Measurements from ENCODE around the gene SLC1A4.
"Not testable (repeated sequence)": the region's sequence is repeated elsewhere in the genome, so short reads cannot be mapped to it uniquely, and the experiment has no call there.

The SLC1A4 gene

GRCh38 chr2:64989126-64989981 is at the start of gene SLC1A4:
TSS of gene SLC1A4 (plus strand) at chr2:64989399. CDS start at chr2:64989644, 245 bp downstream.
- DNase-seq = peak; percentile 75

GRCh38 chr2:64941143-64941542 is 48.1 kb upstream of the SLC1A4 start:
- no peak for DNase-seq

- DNase-seq = no peak
Measured at GRCh38 chr2:64941801-64942200, 47.4 kb upstream of the SLC1A4 start.

- no peak for DNase-seq
Measured at GRCh38 chr2:64942693-64943092, 46.5 kb upstream of the SLC1A4 start.

GRCh38 chr2:64943387-64944150 is 45.6 kb upstream of the SLC1A4 start:
- no peak for DNase-seq

GRCh38 chr2:64944484-64944883 is 44.7 kb upstream of the SLC1A4 start:
- DNase-seq = no peak

GRCh38 chr2:64945973-64946768 is 43.0 kb upstream of the SLC1A4 start:
- DNase-seq = no peak

GRCh38 chr2:64946769-64947247 is 42.4 kb upstream of the SLC1A4 start:
- no peak for DNase-seq

- no peak for DNase-seq
Measured at GRCh38 chr2:64947885-64948284, 41.3 kb upstream of the SLC1A4 start.

GRCh38 chr2:64950226-64951160 is 38.7 kb upstream of the SLC1A4 start:
- no peak for DNase-seq

GRCh38 chr2:64951306-64951953 is 37.8 kb upstream of the SLC1A4 start:
- DNase-seq = no peak

- DNase-seq = no peak
Measured at GRCh38 chr2:64952096-64952495, 37.1 kb upstream of the SLC1A4 start.

- no peak for DNase-seq
Measured at GRCh38 chr2:64952511-64953482, 36.4 kb upstream of the SLC1A4 start.

- no peak for DNase-seq
Measured at GRCh38 chr2:64955467-64955866, 33.7 kb upstream of the SLC1A4 start.

- DNase-seq = no peak
Measured at GRCh38 chr2:64957109-64957903, 31.9 kb upstream of the SLC1A4 start.

- DNase-seq = no peak
Measured at GRCh38 chr2:64958556-64958955, 30.6 kb upstream of the SLC1A4 start.

GRCh38 chr2:64960819-64961218 is 28.4 kb upstream of the SLC1A4 start:
- DNase-seq = no peak

- DNase-seq = not testable (repeated sequence)
Measured at GRCh38 chr2:64963138-64963537, 26.1 kb upstream of the SLC1A4 start.

- DNase-seq = no peak
Measured at GRCh38 chr2:64963719-64964118, 25.5 kb upstream of the SLC1A4 start.
